ENCODE data around the gene PDE5A.

Gene PDE5A

GRCh38 chr4:119585771-119586170 lies 42.8 kb downstream of the PDE5A start:
- DNase-seq (ENCODE audit: low read depth): no peak

GRCh38 chr4:119581190-119581873 lies 47.3 kb downstream of the PDE5A start:
- DNase-seq (ENCODE audit: low read depth): no peak

GRCh38 chr4:119580293-119580692 lies 48.3 kb downstream of the PDE5A start:
- no peak for DNase-seq (ENCODE audit: low read depth)

GRCh38 chr4:119579823-119580222 lies 48.8 kb downstream of the PDE5A start:
- no peak for DNase-seq (ENCODE audit: low read depth)

GRCh38 chr4:119570401-119570800 lies 58.2 kb downstream of the PDE5A start:
- peak; percentile 9 for DNase-seq (ENCODE audit: low read depth)

GRCh38 chr4:119564106-119564505 lies 64.5 kb downstream of the PDE5A start:
- no peak for DNase-seq (ENCODE audit: low read depth)

- peak; percentile 25 for DNase-seq (ENCODE audit: low read depth)
Measured at GRCh38 chr4:119559044-119559647, 69.5 kb downstream of the PDE5A start.

- no peak for DNase-seq (ENCODE audit: low read depth)
Measured at GRCh38 chr4:119550857-119551532, 77.6 kb downstream of the PDE5A start.

GRCh38 chr4:119549639-119550038 lies 79.0 kb downstream of the PDE5A start:
- no peak for DNase-seq (ENCODE audit: low read depth)

GRCh38 chr4:119543779-119544178 lies 84.8 kb downstream of the PDE5A start:
- no peak for DNase-seq (ENCODE audit: low read depth)

GRCh38 chr4:119543187-119543586 lies 85.4 kb downstream of the PDE5A start:
- DNase-seq (ENCODE audit: low read depth): no peak

- DNase-seq (ENCODE audit: low read depth): no peak
Measured at GRCh38 chr4:119540249-119540648, 88.4 kb downstream of the PDE5A start.

GRCh38 chr4:119537586-119537985 lies 91.0 kb downstream of the PDE5A start:
- no peak for DNase-seq (ENCODE audit: low read depth)

GRCh38 chr4:119536572-119537528 lies 91.8 kb downstream of the PDE5A start:
- DNase-seq (ENCODE audit: low read depth): peak; percentile 17

GRCh38 chr4:119532319-119532718 lies 96.3 kb downstream of the PDE5A start:
- no peak for DNase-seq (ENCODE audit: low read depth)

GRCh38 chr4:119529788-119530187 lies 98.8 kb downstream of the PDE5A start:
- no peak for DNase-seq (ENCODE audit: low read depth)

- no peak for DNase-seq (ENCODE audit: low read depth)
Measured at GRCh38 chr4:119526786-119527550, 101.6 kb downstream of the PDE5A start.

GRCh38 chr4:119525771-119526712 lies 102.6 kb downstream of the PDE5A start:
- no peak for DNase-seq (ENCODE audit: low read depth)

- peak; percentile 38 for DNase-seq (ENCODE audit: low read depth)
Measured at GRCh38 chr4:119525005-119525749, 103.4 kb downstream of the PDE5A start.

- no peak for DNase-seq (ENCODE audit: low read depth)
Measured at GRCh38 chr4:119523399-119523798, 105.2 kb downstream of the PDE5A start.
